ENCODE data around the gene MYH8.

Gene MYH8

GRCh38 chr17:10429421-10430045 lies 7.8 kb upstream of the MYH8 start:
- FAIRE-seq (no peak), DNase-seq (ENCODE audit: insufficient read length, low spot score) (no peak)
- TF ChIP-seq TAF1 (IDR thresholded peaks at IDR 0.05; ENCODE audit: low read depth, low read length) (no peak), PAX5 (IDR thresholded peaks at IDR 0.05; ENCODE audit: insufficient read depth, low read length, severe bottlenecking) (no peak), POU2F2 (IDR thresholded peaks at IDR 0.05; ENCODE audit: low read depth, low read length) (no peak)

- TF ChIP-seq POLR2A (IDR thresholded peaks at IDR 0.05; ENCODE audit: low read depth, low read length), result no peak
- no peak for TF ChIP-seq POLR2AphosphoS5 (IDR thresholded peaks at IDR 0.05; ENCODE audit: low read depth, low read length)
- no peak for TF ChIP-seq PAX5 (IDR thresholded peaks at IDR 0.05; ENCODE audit: insufficient read depth, low read length, severe bottlenecking)
- no peak for TF ChIP-seq SPI1 (IDR thresholded peaks at IDR 0.05; ENCODE audit: low read depth, low read length)
- no peak for TF ChIP-seq TAF1 (IDR thresholded peaks at IDR 0.05; ENCODE audit: low read depth, low read length)
- no peak for TF ChIP-seq POU2F2 (IDR thresholded peaks at IDR 0.05; ENCODE audit: low read depth, low read length)
- DNase-seq (ENCODE audit: insufficient read length, low spot score) (no peak), FAIRE-seq (no peak)
Observed at GRCh38 chr17:10428781-10429180, 7.0 kb upstream of the MYH8 start.

- no peak for TF ChIP-seq POLR2A (IDR thresholded peaks at IDR 0.05; ENCODE audit: low read depth, low read length)
- TF ChIP-seq PAX5 (IDR thresholded peaks at IDR 0.05; ENCODE audit: insufficient read depth, low read length, severe bottlenecking), result no peak
- no peak for TF ChIP-seq POU2F2 (IDR thresholded peaks at IDR 0.05; ENCODE audit: low read depth, low read length)
- no peak for TF ChIP-seq POLR2AphosphoS5 (IDR thresholded peaks at IDR 0.05; ENCODE audit: low read depth, low read length)
- no peak for TF ChIP-seq TAF1 (IDR thresholded peaks at IDR 0.05; ENCODE audit: low read depth, low read length)
- DNase-seq (ENCODE audit: insufficient read length, low spot score), result no peak
- FAIRE-seq, result no peak
Observed at GRCh38 chr17:10421211-10421610, 539 bp downstream of the MYH8 start.

- no peak for FAIRE-seq
- no peak for DNase-seq (ENCODE audit: insufficient read length, low spot score)
- TF ChIP-seq POLR2A (IDR thresholded peaks at IDR 0.05; ENCODE audit: low read depth, low read length), result no peak
- TF ChIP-seq POU2F2 (IDR thresholded peaks at IDR 0.05; ENCODE audit: low read depth, low read length), result no peak
- TF ChIP-seq TAF1 (IDR thresholded peaks at IDR 0.05; ENCODE audit: low read depth, low read length), result no peak
- TF ChIP-seq PAX5 (IDR thresholded peaks at IDR 0.05; ENCODE audit: insufficient read depth, low read length, severe bottlenecking), result no peak
- no peak for TF ChIP-seq SPI1 (IDR thresholded peaks at IDR 0.05; ENCODE audit: low read depth, low read length)
- no peak for TF ChIP-seq POLR2AphosphoS5 (IDR thresholded peaks at IDR 0.05; ENCODE audit: low read depth, low read length)
Observed at GRCh38 chr17:10420811-10421210, 939 bp downstream of the MYH8 start.

- no peak for TF ChIP-seq POU2F2 (IDR thresholded peaks at IDR 0.05; ENCODE audit: low read depth, low read length)
- no peak for TF ChIP-seq SPI1 (IDR thresholded peaks at IDR 0.05; ENCODE audit: low read depth, low read length)
- no peak for TF ChIP-seq PAX5 (IDR thresholded peaks at IDR 0.05; ENCODE audit: insufficient read depth, low read length, severe bottlenecking)
- TF ChIP-seq POLR2AphosphoS5 (IDR thresholded peaks at IDR 0.05; ENCODE audit: low read depth, low read length), result no peak
- no peak for TF ChIP-seq TAF1 (IDR thresholded peaks at IDR 0.05; ENCODE audit: low read depth, low read length)
- TF ChIP-seq POLR2A (IDR thresholded peaks at IDR 0.05; ENCODE audit: low read depth, low read length), result no peak
- DNase-seq (ENCODE audit: insufficient read length, low spot score), result no peak
- FAIRE-seq, result no peak
Observed at GRCh38 chr17:10417431-10417830, 4.3 kb downstream of the MYH8 start.

- FAIRE-seq (no peak), DNase-seq (ENCODE audit: insufficient read length, low spot score) (no peak)
- no peak for TF ChIP-seq TAF1 (IDR thresholded peaks at IDR 0.05; ENCODE audit: low read depth, low read length)
- TF ChIP-seq POU2F2 (IDR thresholded peaks at IDR 0.05; ENCODE audit: low read depth, low read length), result no peak
- TF ChIP-seq SPI1 (IDR thresholded peaks at IDR 0.05; ENCODE audit: low read depth, low read length), result no peak
- TF ChIP-seq POLR2AphosphoS5 (IDR thresholded peaks at IDR 0.05; ENCODE audit: low read depth, low read length), result no peak
- TF ChIP-seq PAX5 (IDR thresholded peaks at IDR 0.05; ENCODE audit: insufficient read depth, low read length, severe bottlenecking), result no peak
- no peak for TF ChIP-seq POLR2A (IDR thresholded peaks at IDR 0.05; ENCODE audit: low read depth, low read length)
Observed at GRCh38 chr17:10415161-10415560, 6.6 kb downstream of the MYH8 start.

GRCh38 chr17:10403589-10403988 lies 18.2 kb downstream of the MYH8 start:
- FAIRE-seq (no peak), DNase-seq (ENCODE audit: insufficient read length, low spot score) (no peak)
- TF ChIP-seq POLR2A (IDR thresholded peaks at IDR 0.05; ENCODE audit: low read depth, low read length), result no peak
- TF ChIP-seq TAF1 (IDR thresholded peaks at IDR 0.05; ENCODE audit: low read depth, low read length), result no peak
- TF ChIP-seq SPI1 (IDR thresholded peaks at IDR 0.05; ENCODE audit: low read depth, low read length), result no peak
- no peak for TF ChIP-seq POU2F2 (IDR thresholded peaks at IDR 0.05; ENCODE audit: low read depth, low read length)
- TF ChIP-seq POLR2AphosphoS5 (IDR thresholded peaks at IDR 0.05; ENCODE audit: low read depth, low read length), result no peak
- no peak for TF ChIP-seq PAX5 (IDR thresholded peaks at IDR 0.05; ENCODE audit: insufficient read depth, low read length, severe bottlenecking)

- TF ChIP-seq PAX5 (IDR thresholded peaks at IDR 0.05; ENCODE audit: insufficient read depth, low read length, severe bottlenecking), result no peak
- TF ChIP-seq TAF1 (IDR thresholded peaks at IDR 0.05; ENCODE audit: low read depth, low read length), result no peak
- no peak for TF ChIP-seq POLR2A (IDR thresholded peaks at IDR 0.05; ENCODE audit: low read depth, low read length)
- no peak for TF ChIP-seq SPI1 (IDR thresholded peaks at IDR 0.05; ENCODE audit: low read depth, low read length)
- TF ChIP-seq POU2F2 (IDR thresholded peaks at IDR 0.05; ENCODE audit: low read depth, low read length), result no peak
- TF ChIP-seq POLR2AphosphoS5 (IDR thresholded peaks at IDR 0.05; ENCODE audit: low read depth, low read length), result no peak
- no peak for DNase-seq (ENCODE audit: insufficient read length, low spot score)
- FAIRE-seq, result no peak
Observed at GRCh38 chr17:10398352-10398751, 23.4 kb downstream of the MYH8 start.

GRCh38 chr17:10396524-10397163 lies 25.1 kb downstream of the MYH8 start:
- FAIRE-seq (no peak), DNase-seq (ENCODE audit: insufficient read length, low spot score) (no peak)
- no peak for TF ChIP-seq POLR2AphosphoS5 (IDR thresholded peaks at IDR 0.05; ENCODE audit: low read depth, low read length)
- no peak for TF ChIP-seq POLR2A (IDR thresholded peaks at IDR 0.05; ENCODE audit: low read depth, low read length)
- TF ChIP-seq PAX5 (IDR thresholded peaks at IDR 0.05; ENCODE audit: insufficient read depth, low read length, severe bottlenecking), result no peak
- no peak for TF ChIP-seq POU2F2 (IDR thresholded peaks at IDR 0.05; ENCODE audit: low read depth, low read length)
- no peak for TF ChIP-seq SPI1 (IDR thresholded peaks at IDR 0.05; ENCODE audit: low read depth, low read length)
- no peak for TF ChIP-seq TAF1 (IDR thresholded peaks at IDR 0.05; ENCODE audit: low read depth, low read length)

All from GM12891 (cell line).